GM18867 (cell line): ENCODE results near the gene AKR1D1.

ENCODE experiments used
- ATAC-seq: cut with Tn5 transposase; IDR thresholded peaks from one replicate; pipeline ENCODE4 v1.9.1; 2021; ENCODE audit warnings: mild to moderate bottlenecking, moderate library complexity; ENCODE audit not compliant: unreplicated experiment

AKR1D1 gene

GRCh38 chr7:138161600-138162081 lies 85.4 kb downstream of the AKR1D1 start:
- ATAC-seq, result peak; percentile 100

GRCh38 chr7:138162236-138162635 lies 86.0 kb downstream of the AKR1D1 start:
- no peak for ATAC-seq

GRCh38 chr7:138163800-138164199 lies 87.5 kb downstream of the AKR1D1 start:
- no peak for ATAC-seq

- no peak for ATAC-seq
These were observed 88.5 kb downstream of the AKR1D1 start for GRCh38 chr7:138164804-138165203.

GRCh38 chr7:138166681-138167080 lies 90.4 kb downstream of the AKR1D1 start:
- ATAC-seq, result no peak

GRCh38 chr7:138167222-138167621 lies 91.0 kb downstream of the AKR1D1 start:
- no peak for ATAC-seq

GRCh38 chr7:138167869-138168296 lies 91.6 kb downstream of the AKR1D1 start:
- no peak for ATAC-seq
